Activated naive CD8-positive, alpha-beta T cell treated with anti-CD3 and anti-CD28 coated beads for 36 hours (primary cell): ENCODE results near the gene AGAP6. TPM values are rescaled to one million over a fixed set of nuclear protein-coding genes. Genes with fewer than 3 reads are reported as not detected.
"Not testable (repeated sequence)": the region's sequence is repeated elsewhere in the genome, so short reads cannot be mapped to it uniquely, and the experiment has no call there.

Experiments used
- DNase-seq: peaks from one replicate; pipeline ENCODE4 v3.0.0; 2021
- H3K27ac Mint-ChIP-seq: one replicate; pipeline ENCODE4 v1.8.0; 2022; ENCODE audit warnings: mild to moderate bottlenecking, moderate library complexity, mixed read lengths
- H3K27me3 Mint-ChIP-seq: one replicate; pipeline ENCODE4 v1.8.0; 2022; ENCODE audit warnings: mild to moderate bottlenecking, mixed read lengths
- H3K36me3 Mint-ChIP-seq: one replicate; pipeline ENCODE4 v1.8.0; 2021; ENCODE audit warnings: mild to moderate bottlenecking, mixed read lengths
- H3K4me1 Mint-ChIP-seq: one replicate; pipeline ENCODE4 v1.8.0; 2021; ENCODE audit warnings: mixed read lengths
- H3K4me3 Mint-ChIP-seq: one replicate; pipeline ENCODE4 v1.8.0; 2022; ENCODE audit warnings: mild to moderate bottlenecking, moderate library complexity, mixed read lengths
- H3K9me3 Mint-ChIP-seq: one replicate; pipeline ENCODE4 v1.8.0; 2022; ENCODE audit warnings: mixed read lengths
- total RNA-seq, 2 experiments: library from RNA; stranded (reverse); gene quantifications; one replicate each; pipeline ENCODE4 v1.2.3, GENCODE V29; 2021

The AGAP6 gene
- total RNA-seq, 2 experiments from 2014 or later = 13.6 to 14.7 TPM

DNA sequence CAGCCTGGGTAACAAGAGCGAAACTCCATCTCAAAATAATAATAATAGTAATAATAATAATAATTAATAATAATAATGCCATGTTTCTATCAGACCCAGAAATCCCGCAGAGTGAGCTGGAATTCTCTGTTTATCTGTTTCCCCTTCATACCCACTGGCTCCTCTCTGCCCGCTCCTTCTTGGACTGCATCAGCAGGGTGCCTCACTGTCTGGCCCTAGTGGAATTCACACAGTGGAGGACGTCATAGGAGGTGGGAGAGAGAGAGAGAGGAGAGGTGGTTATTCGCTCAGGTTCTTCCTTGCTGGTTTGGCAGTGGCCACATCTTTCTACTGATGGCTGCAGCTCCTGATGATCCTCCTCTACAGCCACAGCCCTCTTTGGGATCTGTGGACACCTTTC, 28.7 kb downstream of the AGAP6 start:
- not testable (repeated sequence) for H3K9me3 Mint-ChIP-seq, H3K36me3 Mint-ChIP-seq, H3K27me3 Mint-ChIP-seq, DNase-seq, H3K4me1 Mint-ChIP-seq, H3K4me3 Mint-ChIP-seq, H3K27ac Mint-ChIP-seq

DNA sequence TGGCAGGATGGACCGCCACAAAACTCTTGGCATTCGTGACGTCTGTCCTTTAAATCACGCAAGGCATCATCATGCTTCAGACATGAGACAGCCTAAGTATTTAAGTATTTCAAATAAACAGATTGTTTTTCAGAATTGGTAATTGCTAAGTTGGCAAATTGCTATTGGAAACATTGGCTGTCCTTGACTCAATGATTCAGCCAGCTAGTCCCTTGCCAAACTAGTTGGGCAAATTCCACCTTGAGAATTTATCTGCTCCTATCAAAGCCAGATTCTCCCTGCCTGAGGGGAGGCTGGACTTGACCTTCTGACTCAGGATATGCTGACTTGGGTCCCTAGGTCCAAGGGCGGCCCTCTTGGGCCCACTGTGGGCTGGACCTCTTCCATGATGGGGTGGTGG, 29.4 kb downstream of the AGAP6 start:
- not testable (repeated sequence) for H3K9me3 Mint-ChIP-seq, DNase-seq, H3K36me3 Mint-ChIP-seq, H3K4me1 Mint-ChIP-seq, H3K4me3 Mint-ChIP-seq, H3K27me3 Mint-ChIP-seq, H3K27ac Mint-ChIP-seq

DNA sequence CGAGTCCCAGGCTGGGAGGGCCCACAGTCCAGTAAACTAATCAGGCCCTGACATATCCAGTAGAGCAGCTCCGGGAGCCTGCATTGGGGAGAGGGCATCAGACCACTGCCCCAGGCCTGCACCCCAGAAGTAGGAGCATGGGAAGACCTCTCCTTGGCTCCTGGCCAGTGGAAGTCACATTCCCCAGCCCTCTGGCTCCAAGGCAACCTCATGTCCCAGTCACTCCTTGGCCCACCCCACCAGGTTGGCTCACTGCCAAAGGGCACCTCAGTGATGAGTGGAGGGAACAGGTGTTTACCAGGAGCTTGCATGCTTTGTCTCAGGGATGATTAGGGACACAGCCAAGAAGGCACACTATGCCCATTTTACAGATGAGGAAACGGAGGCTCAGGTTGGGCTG, 31.1 kb downstream of the AGAP6 start:
- H3K36me3 Mint-ChIP-seq = not testable (repeated sequence)

DNA sequence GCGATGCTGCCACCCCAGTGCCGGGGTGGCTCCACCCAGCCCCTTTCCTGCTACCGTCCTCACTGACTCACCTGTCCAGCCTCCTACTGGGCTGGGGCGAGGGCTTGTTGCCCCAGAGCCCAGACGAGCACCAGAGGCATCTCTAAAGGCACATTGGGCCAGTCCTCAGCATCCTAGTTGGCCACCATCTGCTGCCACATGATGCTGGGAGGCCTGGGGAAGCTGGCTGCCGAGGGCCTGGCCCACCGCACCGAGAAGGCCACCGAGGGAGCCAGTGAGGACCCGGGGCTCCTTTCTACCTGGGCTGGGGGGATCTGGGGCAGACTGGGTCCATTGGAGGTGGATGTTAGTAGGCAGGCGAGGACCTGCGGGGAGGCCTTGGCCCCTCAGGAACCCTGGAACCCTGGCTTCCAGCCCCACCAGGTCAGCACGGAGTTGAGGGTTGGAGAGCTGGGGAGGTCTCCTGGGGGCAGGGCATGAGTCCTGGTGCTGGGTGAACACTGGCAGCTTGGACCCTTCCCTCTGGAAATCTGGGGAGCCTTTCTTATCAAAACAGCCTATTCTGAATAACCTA, 32.3 kb downstream of the AGAP6 start:
- not testable (repeated sequence) for H3K36me3 Mint-ChIP-seq, H3K4me3 Mint-ChIP-seq, DNase-seq, H3K4me1 Mint-ChIP-seq, H3K9me3 Mint-ChIP-seq, H3K27ac Mint-ChIP-seq
- peaks cover 16% of the 10 kb centered on the region for H3K27me3 Mint-ChIP-seq

More for the DNA sequence above, 31.1 kb downstream of the AGAP6 start:
- not testable (repeated sequence) for H3K9me3 Mint-ChIP-seq, H3K4me3 Mint-ChIP-seq, H3K27me3 Mint-ChIP-seq, DNase-seq, H3K4me1 Mint-ChIP-seq, H3K27ac Mint-ChIP-seq

DNA sequence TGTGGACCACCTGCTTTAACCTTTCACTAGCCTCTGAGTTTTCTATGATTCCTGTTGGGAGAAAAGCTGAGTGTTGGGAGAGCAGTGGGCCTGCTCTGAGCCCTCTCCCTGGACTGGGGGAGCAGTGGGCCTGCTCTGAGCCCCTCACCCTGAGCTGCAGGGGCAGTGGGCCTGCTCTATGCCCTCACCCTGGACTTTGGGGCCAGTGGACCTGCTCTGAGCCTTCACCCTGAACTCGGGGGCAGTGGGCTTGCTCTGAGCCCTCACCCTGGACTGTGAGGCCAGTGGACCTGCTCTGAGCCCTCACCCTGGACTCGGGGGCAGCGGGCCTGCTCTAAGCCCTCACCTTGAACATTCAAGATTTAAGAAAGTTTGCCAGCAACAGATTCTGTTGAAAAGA, 33.4 kb downstream of the AGAP6 start:
- H3K4me1 Mint-ChIP-seq = no peaks in the 10 kb centered on the region
- H3K36me3 Mint-ChIP-seq = no peaks in the 10 kb centered on the region
- no peak for DNase-seq
- H3K27ac Mint-ChIP-seq = no peak overlapping the region
- no peak overlapping the region for H3K4me3 Mint-ChIP-seq
- H3K9me3 Mint-ChIP-seq = no peaks in the 10 kb centered on the region
- H3K27me3 Mint-ChIP-seq = peaks cover 27% of the 10 kb centered on the region

DNA sequence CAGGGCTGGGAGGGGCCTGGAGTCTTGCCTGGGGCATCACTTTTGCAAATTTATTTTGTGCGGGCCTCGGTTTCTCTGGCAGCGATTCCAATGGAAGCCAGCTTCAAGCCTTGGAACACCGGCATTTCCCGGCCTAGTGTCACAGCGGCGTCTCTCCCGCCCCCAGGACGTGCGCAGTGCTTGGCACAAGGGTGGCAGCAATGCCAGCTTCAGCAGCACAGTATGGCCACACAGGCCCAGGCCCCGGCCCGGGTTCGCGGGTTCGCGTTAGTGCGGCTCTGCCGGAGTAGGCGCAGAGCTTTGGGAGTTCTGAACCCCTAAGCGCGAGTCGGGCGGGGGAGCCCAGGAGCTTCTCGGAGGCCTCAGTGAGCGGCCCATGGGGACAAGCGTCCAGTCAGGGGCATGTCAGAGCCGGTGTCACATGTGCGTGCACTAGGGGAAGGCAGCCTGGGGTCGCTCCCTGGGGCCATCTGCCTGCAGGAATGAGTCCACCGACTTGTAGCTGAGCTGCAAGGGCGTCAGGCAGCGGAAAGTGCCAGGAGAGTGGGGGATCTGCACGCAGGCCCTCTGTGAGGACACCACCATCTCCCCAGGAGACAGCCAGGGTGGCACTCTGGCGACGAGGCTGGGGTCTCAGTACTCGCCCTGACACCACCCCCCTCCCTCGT, 36.6 kb downstream of the AGAP6 start:
- H3K27ac Mint-ChIP-seq, H3K4me1 Mint-ChIP-seq, H3K36me3 Mint-ChIP-seq, H3K4me3 Mint-ChIP-seq, H3K9me3 Mint-ChIP-seq, DNase-seq: not testable (repeated sequence)
- H3K27me3 Mint-ChIP-seq = peaks cover 38% of the 10 kb centered on the region

DNA sequence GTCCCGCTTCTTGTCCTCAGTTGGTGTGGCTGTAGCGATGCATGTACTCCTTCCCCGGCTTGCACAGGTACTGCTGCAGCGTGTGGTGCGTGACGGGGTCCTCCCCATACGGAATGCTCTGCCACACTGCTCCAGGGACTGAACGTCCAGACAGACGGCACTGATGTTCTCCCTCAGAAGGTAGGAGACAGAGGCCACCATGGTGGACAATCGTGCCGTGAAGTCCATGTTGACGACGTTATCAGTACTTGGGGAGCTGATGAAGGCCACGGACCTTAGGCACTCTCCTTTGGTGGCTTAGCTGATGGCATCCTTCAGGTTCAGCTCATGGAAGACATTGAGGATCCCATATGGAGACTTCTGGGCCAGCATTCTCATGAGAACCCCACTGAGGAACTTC, 37.4 kb downstream of the AGAP6 start:
- Mint-ChIP-seq H3K4me3 (no peak overlapping the region), H3K27me3 (peaks cover 38% of the 10 kb centered on the region), H3K36me3 (no peaks in the 10 kb centered on the region), H3K9me3 (no peaks in the 10 kb centered on the region), H3K27ac (no peak overlapping the region), H3K4me1 (no peaks in the 10 kb centered on the region)
- DNase-seq = no peak

DNA sequence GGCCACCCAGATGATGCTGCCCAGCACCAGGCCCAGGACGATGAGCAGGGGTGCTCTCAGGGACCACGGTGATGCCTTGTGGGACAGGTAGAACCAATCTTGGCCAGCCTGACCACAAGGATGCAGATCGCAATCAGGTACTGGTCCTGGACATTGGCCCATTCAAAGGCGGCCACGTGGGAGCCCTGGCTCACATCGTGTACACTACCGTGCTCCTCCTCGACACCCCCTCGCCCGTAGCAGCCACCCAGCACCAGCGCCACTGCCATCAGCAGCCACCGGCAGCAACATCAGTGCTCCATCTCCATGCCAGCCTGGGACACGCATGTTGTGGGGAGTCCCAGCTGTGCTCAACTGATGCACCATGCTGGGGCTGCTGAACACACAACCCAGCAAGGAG, 39.0 kb downstream of the AGAP6 start:
- no peaks in the 10 kb centered on the region for H3K9me3 Mint-ChIP-seq
- DNase-seq = no peak
- no peak overlapping the region for H3K27ac Mint-ChIP-seq
- H3K4me3 Mint-ChIP-seq = no peak overlapping the region
- peaks cover 38% of the 10 kb centered on the region for H3K27me3 Mint-ChIP-seq
- H3K4me1 Mint-ChIP-seq = no peaks in the 10 kb centered on the region
- no peaks in the 10 kb centered on the region for H3K36me3 Mint-ChIP-seq

DNA sequence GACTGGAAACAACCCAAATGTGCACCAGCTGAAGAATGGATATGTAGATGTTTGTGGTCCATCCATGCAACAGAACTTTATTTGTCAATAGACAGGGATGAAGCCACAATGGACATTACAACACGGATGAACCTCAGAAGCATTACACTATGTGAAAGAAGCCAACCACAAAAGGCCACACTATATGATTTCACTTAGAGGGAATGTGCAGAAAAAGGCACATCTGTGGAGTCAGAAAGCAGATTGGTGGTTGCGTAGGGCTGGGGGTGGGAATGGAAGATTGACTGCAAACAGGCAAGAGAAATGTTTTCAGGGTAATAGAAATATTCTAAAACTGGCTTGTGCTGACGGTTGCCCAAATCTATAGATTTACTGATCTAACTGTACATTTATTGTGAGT, 45.3 kb downstream of the AGAP6 start:
- Mint-ChIP-seq H3K4me1 (no peaks in the 10 kb centered on the region), H3K9me3 (no peaks in the 10 kb centered on the region), H3K36me3 (no peaks in the 10 kb centered on the region), H3K27ac (no peak overlapping the region), H3K4me3 (no peak overlapping the region), H3K27me3 (no peaks in the 10 kb centered on the region)
- DNase-seq = no peak

DNA sequence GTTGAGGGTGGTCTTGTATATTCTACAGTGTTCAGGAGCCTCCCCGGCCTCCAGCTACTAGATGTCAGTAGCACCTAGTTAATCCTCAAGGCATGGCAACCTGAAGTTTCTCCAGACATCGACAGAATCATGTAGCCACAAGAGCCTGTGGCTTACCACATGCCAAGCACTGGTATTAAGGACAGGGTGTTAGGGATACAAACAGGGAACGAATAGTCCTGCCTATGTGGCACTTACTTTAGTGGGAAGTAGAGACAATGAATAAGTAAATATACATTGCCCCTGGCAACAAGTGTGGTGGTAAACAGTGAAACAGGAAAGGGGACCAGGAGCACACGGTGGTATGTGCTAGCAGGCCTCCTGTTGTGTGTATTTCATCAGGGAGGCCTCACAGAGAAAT, 47.1 kb downstream of the AGAP6 start:
- not testable (repeated sequence) for H3K9me3 Mint-ChIP-seq, H3K4me3 Mint-ChIP-seq, DNase-seq, H3K27ac Mint-ChIP-seq, H3K36me3 Mint-ChIP-seq, H3K27me3 Mint-ChIP-seq, H3K4me1 Mint-ChIP-seq

DNA sequence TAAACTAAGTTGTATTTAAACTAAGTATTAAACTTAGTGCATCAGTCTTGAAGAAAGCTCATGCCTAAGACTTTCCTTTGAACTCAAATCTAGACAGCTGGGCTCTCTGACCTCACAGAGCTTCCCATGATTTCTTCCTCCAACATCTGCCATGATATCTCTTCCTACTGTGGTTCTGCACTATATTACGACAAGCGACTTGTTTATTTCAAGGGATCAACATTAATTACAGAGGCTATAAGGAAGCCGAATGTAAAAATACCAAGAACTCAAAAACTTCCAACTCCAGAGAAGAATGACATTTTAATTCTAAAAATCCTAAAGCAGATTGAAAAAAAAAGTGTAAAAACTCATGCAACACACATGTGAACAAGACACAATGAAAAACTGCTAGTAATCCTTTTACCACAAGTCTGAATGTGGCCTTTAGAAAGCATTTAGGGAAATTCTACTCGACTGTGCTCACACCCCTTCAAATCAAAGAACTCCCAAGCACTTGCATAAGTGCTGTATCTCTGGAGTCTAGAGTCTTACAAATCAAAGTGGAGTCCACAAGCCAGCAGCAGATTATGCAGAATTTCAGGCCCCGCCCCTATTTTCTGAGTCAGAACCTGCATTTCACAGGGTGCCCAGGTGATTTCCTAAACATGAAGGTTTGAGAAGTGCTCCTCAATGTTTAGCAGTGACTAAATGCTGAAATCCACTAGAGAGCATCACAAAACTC, 56.9 kb downstream of the AGAP6 start:
- Mint-ChIP-seq H3K27me3 (no peaks in the 10 kb centered on the region), H3K36me3 (no peaks in the 10 kb centered on the region), H3K27ac (no peak overlapping the region), H3K4me3 (no peak overlapping the region), H3K4me1 (no peaks in the 10 kb centered on the region), H3K9me3 (no peaks in the 10 kb centered on the region)
- DNase-seq = no peak

DNA sequence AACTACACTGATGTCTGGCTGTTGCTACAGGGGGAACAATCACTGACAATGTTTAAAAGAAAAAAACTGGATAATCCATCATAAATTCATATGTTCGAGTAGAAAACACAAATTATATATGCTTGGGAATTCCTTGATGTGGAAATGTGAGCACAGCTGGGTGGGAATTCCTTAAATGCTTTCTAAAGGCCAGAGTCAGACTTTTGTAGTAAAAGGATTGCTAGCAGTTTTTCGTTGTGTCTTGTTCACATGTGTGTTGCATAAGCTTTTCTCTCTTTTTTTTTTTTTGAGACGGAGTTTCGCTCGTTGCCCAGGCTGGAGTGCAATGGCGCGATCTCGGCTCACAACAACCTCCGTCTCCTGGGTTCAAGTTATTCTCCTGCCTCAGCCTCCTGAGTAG, 58.3 kb downstream of the AGAP6 start:
- not testable (repeated sequence) for DNase-seq, H3K27ac Mint-ChIP-seq, H3K4me3 Mint-ChIP-seq, H3K9me3 Mint-ChIP-seq, H3K27me3 Mint-ChIP-seq, H3K36me3 Mint-ChIP-seq, H3K4me1 Mint-ChIP-seq

DNA sequence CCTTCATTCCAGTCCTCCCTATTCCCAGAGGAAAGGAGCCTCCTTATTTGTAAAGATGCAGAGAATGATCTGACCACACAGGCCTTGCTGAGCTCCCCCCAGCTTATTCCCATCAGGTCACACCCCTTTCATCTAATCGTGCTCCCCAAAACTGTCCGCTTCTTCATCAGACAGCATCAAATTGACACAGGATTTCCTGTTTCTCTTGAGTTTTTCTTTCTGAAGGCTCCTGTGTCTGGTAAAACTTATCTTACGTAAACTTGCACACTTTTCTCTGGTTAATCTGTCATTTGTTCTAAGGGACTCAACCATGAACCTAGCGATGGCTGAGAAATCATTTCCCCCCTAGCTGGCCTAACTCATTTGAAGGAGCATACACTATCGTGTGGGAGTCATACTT, 59.4 kb downstream of the AGAP6 start:
- not testable (repeated sequence) for H3K36me3 Mint-ChIP-seq, DNase-seq, H3K4me3 Mint-ChIP-seq, H3K27me3 Mint-ChIP-seq, H3K9me3 Mint-ChIP-seq, H3K4me1 Mint-ChIP-seq, H3K27ac Mint-ChIP-seq

DNA sequence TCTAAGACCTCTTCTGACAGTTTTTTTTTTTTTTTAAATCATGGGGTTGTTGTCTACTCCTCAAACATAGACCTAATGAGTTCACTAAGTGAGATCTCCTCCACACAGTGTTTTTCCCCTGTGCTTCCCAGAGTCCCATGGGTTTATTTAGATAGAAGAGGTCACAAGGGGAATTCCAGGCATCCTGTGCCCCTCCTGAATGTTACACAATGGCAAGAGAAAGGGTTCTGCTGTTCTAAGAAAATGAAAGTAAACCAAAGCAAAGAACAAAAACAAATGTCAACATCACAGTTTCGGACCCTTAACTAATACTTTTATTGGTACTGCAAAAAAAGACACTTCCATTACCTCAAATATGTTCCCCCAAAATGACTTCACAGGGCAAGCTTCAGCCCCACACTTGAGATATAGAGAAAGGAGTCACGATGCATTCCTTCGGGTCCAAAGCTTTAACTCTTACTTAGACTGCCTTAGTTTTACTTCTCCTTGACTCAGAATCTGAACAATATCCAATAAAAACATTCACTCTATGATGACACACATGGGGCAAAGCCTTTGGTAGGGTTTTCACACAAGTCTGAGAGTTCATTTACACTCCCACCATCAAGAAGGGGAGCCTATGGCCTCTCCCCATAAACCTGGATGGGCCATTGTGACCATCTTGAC, 63.9 kb downstream of the AGAP6 start:
- not testable (repeated sequence) for H3K9me3 Mint-ChIP-seq, H3K27ac Mint-ChIP-seq, H3K4me3 Mint-ChIP-seq, H3K4me1 Mint-ChIP-seq, H3K27me3 Mint-ChIP-seq, H3K36me3 Mint-ChIP-seq, DNase-seq

DNA sequence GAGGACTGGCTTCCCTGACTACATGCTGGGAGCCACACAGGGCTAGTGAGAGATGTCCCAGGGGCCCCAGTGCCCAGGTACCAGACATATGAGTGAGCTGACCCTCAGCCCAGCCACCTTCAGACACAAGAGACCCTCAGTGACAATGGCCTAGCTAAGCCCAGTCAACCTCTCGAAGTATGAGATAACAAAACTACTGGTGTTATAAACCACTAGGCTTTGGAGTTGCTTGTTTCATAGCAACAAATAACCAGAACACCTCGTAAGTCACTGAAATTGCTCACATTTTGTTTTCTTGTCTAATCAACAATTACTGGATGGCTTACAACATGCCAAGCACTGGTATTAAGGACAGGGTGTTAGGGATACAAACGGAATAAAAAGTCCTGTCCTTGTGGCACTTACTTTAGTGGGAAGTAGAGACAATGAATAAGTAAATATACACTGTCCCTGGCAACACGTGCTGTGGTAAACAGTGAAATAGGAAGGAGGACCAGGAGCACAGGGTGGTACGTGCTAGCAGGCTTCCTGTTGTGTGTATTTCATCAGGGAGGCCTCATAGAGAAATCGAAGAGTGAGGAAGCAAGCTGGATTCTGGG, 64.7 kb downstream of the AGAP6 start:
- not testable (repeated sequence) for H3K36me3 Mint-ChIP-seq, H3K9me3 Mint-ChIP-seq, DNase-seq, H3K4me1 Mint-ChIP-seq, H3K27me3 Mint-ChIP-seq, H3K4me3 Mint-ChIP-seq, H3K27ac Mint-ChIP-seq
